GM12878 (cell line): ENCODE measurements around the gene NFYC. TPM values are rescaled to one million over a fixed set of nuclear protein-coding genes. Genes with fewer than 3 reads are reported as not detected.

ENCODE experiments used
- ATAC-seq: fragments of 200-7000 bp; cut with Tn5 transposase; 3 replicates; pipeline ENCODE4 v1.9.1; 2020; ENCODE audit warnings: mild to moderate bottlenecking, moderate library complexity
- BruUV-seq: library from RNA; stranded (reverse); fragments of 400-500 nt; replicated peaks from 2 replicates; lab custom pipeline; 2021; lab: Mats Ljungman, UMichigan
- CTCF ChIA-PET: fragments of 300-600 bp; sonication (Branson Sonifier 250); formaldehyde crosslinking; extraction: SDS; loops from one replicate; lab custom pipeline; 2021; ENCODE audit warnings: inconsistent platforms; lab: Yijun Ruan, JAX
- POLR2A ChIA-PET: fragments of 350-600 bp; formaldehyde crosslinking; extraction: SDS; loops from one replicate; lab custom pipeline; 2021; ENCODE audit warnings: inconsistent platforms; lab: Charles Lee
- RAD21 ChIA-PET: fragments of 300-600 bp; sonication (Branson Sonifier 250); formaldehyde crosslinking; loops from one replicate; lab custom pipeline; 2023; ENCODE audit warnings: antibody characterized with exemption; ENCODE audit not compliant: unreplicated experiment; lab: Charles Lee
- SMC1A ChIA-PET: fragments of 300-600 bp; sonication (Branson Sonifier 250); formaldehyde crosslinking; loops from one replicate; lab custom pipeline; 2023; ENCODE audit not compliant: unreplicated experiment, uncharacterized antibody; lab: Charles Lee
- DNase-seq: peaks from one replicate; pipeline ENCODE4 v3.0.0-alpha.2; 2011; ENCODE audit warnings: low read depth, low spot score
- FAIRE-seq: peaks from 3 replicates; lab custom pipeline; 2011; peaks lifted over from hg19 to GRCh38; lab: Jason Lieb, UNC
- H2AFZ ChIP-seq: 2 replicates; pipeline ENCODE4 v1.6.0; 2011; ENCODE audit warnings: low read depth, low read length, control low read depth; ENCODE audit not compliant: control insufficient read depth
- H3K27ac ChIP-seq: 2 replicates; pipeline ENCODE4 v1.5.1; 2011; ENCODE audit warnings: control low read depth; ENCODE audit not compliant: control insufficient read depth, insufficient read depth
- H3K27me3 ChIP-seq, 2 experiments: replicated peaks in 1 of 2; 2 replicates each; pipeline versions ENCODE4 v1.6.0 to v1.6.1; 2011; ENCODE audit warnings: low read length in 1 of 2; ENCODE audit not compliant: control insufficient read depth in 2 of 2, insufficient read depth in 2 of 2
- H3K36me3 ChIP-seq, 2 experiments: 2 replicates each; pipeline ENCODE4 v1.5.1; 2011; ENCODE audit warnings: low read length in 1 of 2; ENCODE audit not compliant: control insufficient read depth in 2 of 2, insufficient read depth in 2 of 2
- H3K4me1 ChIP-seq: 2 replicates; pipeline ENCODE4 v1.6.1; 2011; ENCODE audit warnings: mild to moderate bottlenecking, low read length, moderate library complexity, mixed read lengths; ENCODE audit not compliant: control insufficient read depth, insufficient read depth
- H3K4me2 ChIP-seq: 2 replicates; pipeline ENCODE4 v1.6.0; 2011; ENCODE audit warnings: control low read depth; ENCODE audit not compliant: control insufficient read depth, insufficient read depth
- H3K4me3 ChIP-seq: fragments of 200-600 bp; sonication (generic); 2 replicates; pipeline ENCODE4 v1.5.1; 2016
- H3K79me2 ChIP-seq: 2 replicates; pipeline ENCODE4 v1.6.0; 2011; ENCODE audit warnings: low read length; ENCODE audit not compliant: control insufficient read depth, insufficient read depth
- H3K9ac ChIP-seq: 2 replicates; pipeline ENCODE4 v1.8.0; 2011; ENCODE audit warnings: low read length, control low read depth, mixed read lengths; ENCODE audit not compliant: control insufficient read depth, insufficient read depth
- H3K9me3 ChIP-seq: replicated peaks from 3 replicates; pipeline ENCODE4 v1.5.1; 2011; ENCODE audit warnings: mild to moderate bottlenecking, low read length; ENCODE audit not compliant: control insufficient read depth, insufficient read depth
- H4K20me1 ChIP-seq: 2 replicates; pipeline ENCODE4 v1.6.0; 2011; ENCODE audit not compliant: control insufficient read depth, insufficient read depth
- BACH1 ChIP-seq: fragments of 450-650 bp; IDR thresholded peaks from 2 replicates; pipeline ENCODE4 v1.6.1; 2017; ENCODE audit warnings: mild to moderate bottlenecking, borderline replicate concordance
- DPF2 ChIP-seq: fragments of 450-650 bp; IDR thresholded peaks from 2 replicates; pipeline ENCODE4 v1.6.1; 2017; ENCODE audit warnings: mild to moderate bottlenecking
- MLLT1 ChIP-seq: fragments of 450-650 bp; IDR thresholded peaks from 2 replicates; pipeline ENCODE4 v1.6.1; 2016; ENCODE audit warnings: mild to moderate bottlenecking
- MYC ChIP-seq: IDR thresholded peaks from 2 replicates; pipeline ENCODE4 v1.6.1; 2011; ENCODE audit warnings: mild to moderate bottlenecking, low read length, moderate library complexity, inconsistent platforms; ENCODE audit not compliant: insufficient read depth, insufficient replicate concordance, insufficient read length, severe bottlenecking
- NFYB ChIP-seq: IDR thresholded peaks from 2 replicates; pipeline ENCODE4 v1.6.1; 2011; ENCODE audit warnings: low read depth, mild to moderate bottlenecking, low read length, improper control_type of control experiment, moderate library complexity; ENCODE audit not compliant: insufficient read depth
- SMAD5 ChIP-seq: IDR thresholded peaks from 2 replicates; pipeline ENCODE4 v1.6.1; 2016; ENCODE audit warnings: antibody characterized with exemption, low read depth
- ZNF592 ChIP-seq: fragments of 450-650 bp; IDR thresholded peaks from 2 replicates; pipeline ENCODE4 v1.6.1; 2017; ENCODE audit warnings: mild to moderate bottlenecking, moderate library complexity
- WGBS: methylation state at CpG from one replicate; pipeline ENCODE4 v1.1.6; 2016; ENCODE audit warnings: low lambda C conversion rate; ENCODE audit not compliant: insufficient replicate concordance, insufficient coverage; ENCODE audit errors: missing lambda C conversion rate; 5-methylcytosine and 5-hydroxymethylcytosine counted together
- in situ Hi-C: fragments of 300-500 bp; cut with MboI; formaldehyde crosslinking; loops from 9 replicates; pipeline ENCODE4 v1.14.3; 2018; ENCODE audit warnings: mixed read lengths
- intact Hi-C: fragments of 100-400 bp; cut with micrococcal nuclease; formaldehyde crosslinking; loops from one replicate; pipeline ENCODE4 v1.14.2; 2022; ENCODE audit not compliant: unreplicated experiment
- polyA plus RNA-seq, 11 experiments: library from polyadenylated mRNA; depleted of rRNA in 4 of 11; unstranded in 6 of 11; stranded (reverse) in 5 of 11; fragments of >200 nt; fragmentation: Nextera tagmentation in 4 of 11; fragmentation: Illumina TruSeq in 1 of 11; extraction: Ambion mirVana in 4 of 11; extraction: Trizol in 1 of 11; gene quantifications; 1 replicate in 1 of 11; 2 replicates in 10 of 11; pipeline versions ENCODE4 v1.2.1 to v1.2.3, GENCODE V29; 2011 to 2016; ENCODE audit warnings: inconsistent platforms in 2 of 11, missing spikeins in 2 of 11, low read depth in 1 of 11
- total RNA-seq, 4 experiments: library from RNA; depleted of rRNA in 3 of 4; stranded (reverse); fragments of >200 nt in 3 of 4; fragmentation: Illumina TruSeq in 1 of 4; extraction: Trizol in 1 of 4; gene quantifications; 2 replicates each; pipeline versions ENCODE4 v1.2.1 to v1.2.3, GENCODE V29; 2013 to 2021
- TF ChIP-seq, protein P1 (sequence below): fragments of 450-650 bp; IDR thresholded peaks from 2 replicates; pipeline ENCODE4 v1.6.1; 2017; ENCODE audit warnings: low read depth, mild to moderate bottlenecking, moderate library complexity
- TF ChIP-seq, protein P2 (sequence below): IDR thresholded peaks from 2 replicates; pipeline ENCODE4 v1.6.1; 2012; ENCODE audit warnings: improper control_type of control experiment, low read depth, low read length; ENCODE audit not compliant: insufficient replicate concordance

NFYC gene
- total and polyA plus RNA-seq, 10 of the 15 experiments (the other 5 are each of a cell fraction or from before 2014, with no cell fraction given) = 4.3 to 84.2 (median 58.3) TPM

- TF ChIP-seq MYC (no peak), BACH1 (no peak)
These were observed 29.4 kb upstream of the NFYC start (continued) for GRCh38 chr1:40662151-40662550.

DNA sequence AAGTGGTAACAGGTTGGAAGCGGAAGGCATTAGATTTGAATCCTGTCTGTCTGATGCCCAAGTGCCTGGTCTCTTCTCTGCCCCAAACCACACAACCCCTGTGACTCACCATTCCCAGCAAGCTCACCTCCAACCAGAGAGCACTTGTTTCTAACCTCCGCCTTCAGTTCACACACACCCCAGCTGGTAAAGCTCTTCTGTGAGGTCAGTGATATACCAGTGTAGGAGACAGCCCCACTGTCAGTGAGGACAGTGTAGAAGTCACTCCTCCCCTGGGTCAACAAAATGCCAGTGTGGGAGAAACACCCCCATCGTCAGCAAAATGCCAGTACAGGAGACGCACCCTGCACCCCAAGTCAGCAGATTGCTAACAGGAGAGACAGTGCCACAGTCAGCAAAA, 28.6 kb upstream of the NFYC start:
- H3K79me2 ChIP-seq = no peaks in the 10 kb centered on the region
- ChIA-PET RAD21 (interaction anchor here (1.0 kb wide), 1 partner anchor 38 kb away, joined by 5 read pairs; no protein-coding TSS in a partner anchor), SMC1A (interaction anchor here (1.0 to 1.4 kb wide), 5 partner anchors 10 to 38 kb away, joined by 3 to 4 read pairs (median 4); partner anchors contain the start of gene NFYC), POLR2A (no interaction called here), CTCF (interaction anchor here (1.1 to 2.3 kb wide), 6 partner anchors 15 to 290 kb away, joined by 3 to 12 read pairs (median 4); no protein-coding TSS in a partner anchor)
- H3K4me1 ChIP-seq = peaks cover 3% of the 10 kb centered on the region; the same call in 1 of the 2 replicates
- no peak overlapping the region for H3K4me2 ChIP-seq
- BruUV-seq = no TSS peak
- no peak overlapping the region for H3K9ac ChIP-seq
- no peaks in the 10 kb centered on the region for H4K20me1 ChIP-seq
- DNase-seq (no peak), FAIRE-seq (no peak), ATAC-seq (no peak)
- no peak overlapping the region for H3K4me3 ChIP-seq
- H3K27ac ChIP-seq = no peak overlapping the region
- no peaks in the 10 kb centered on the region for H3K9me3 ChIP-seq
- H3K36me3 ChIP-seq = no peaks in the 10 kb centered on the region
- 90% methylated on average over 4 of the region's 4 CpGs for WGBS
- H2AFZ ChIP-seq = no peak overlapping the region
- H3K27me3 ChIP-seq = no peaks in the 10 kb centered on the region
- in situ Hi-C loops (no loop called here), intact Hi-C loops (no loop called here)
- no peak for TF ChIP-seq MLLT1
- no peak for TF ChIP-seq SMAD5
- TF ChIP-seq, protein P1, sequence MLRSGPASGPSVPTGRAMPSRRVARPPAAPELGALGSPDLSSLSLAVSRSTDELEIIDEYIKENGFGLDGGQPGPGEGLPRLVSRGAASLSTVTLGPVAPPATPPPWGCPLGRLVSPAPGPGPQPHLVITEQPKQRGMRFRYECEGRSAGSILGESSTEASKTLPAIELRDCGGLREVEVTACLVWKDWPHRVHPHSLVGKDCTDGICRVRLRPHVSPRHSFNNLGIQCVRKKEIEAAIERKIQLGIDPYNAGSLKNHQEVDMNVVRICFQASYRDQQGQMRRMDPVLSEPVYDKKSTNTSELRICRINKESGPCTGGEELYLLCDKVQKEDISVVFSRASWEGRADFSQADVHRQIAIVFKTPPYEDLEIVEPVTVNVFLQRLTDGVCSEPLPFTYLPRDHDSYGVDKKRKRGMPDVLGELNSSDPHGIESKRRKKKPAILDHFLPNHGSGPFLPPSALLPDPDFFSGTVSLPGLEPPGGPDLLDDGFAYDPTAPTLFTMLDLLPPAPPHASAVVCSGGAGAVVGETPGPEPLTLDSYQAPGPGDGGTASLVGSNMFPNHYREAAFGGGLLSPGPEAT = no peak
- TF ChIP-seq ZNF592 = no peak
- TF ChIP-seq, protein P2, sequence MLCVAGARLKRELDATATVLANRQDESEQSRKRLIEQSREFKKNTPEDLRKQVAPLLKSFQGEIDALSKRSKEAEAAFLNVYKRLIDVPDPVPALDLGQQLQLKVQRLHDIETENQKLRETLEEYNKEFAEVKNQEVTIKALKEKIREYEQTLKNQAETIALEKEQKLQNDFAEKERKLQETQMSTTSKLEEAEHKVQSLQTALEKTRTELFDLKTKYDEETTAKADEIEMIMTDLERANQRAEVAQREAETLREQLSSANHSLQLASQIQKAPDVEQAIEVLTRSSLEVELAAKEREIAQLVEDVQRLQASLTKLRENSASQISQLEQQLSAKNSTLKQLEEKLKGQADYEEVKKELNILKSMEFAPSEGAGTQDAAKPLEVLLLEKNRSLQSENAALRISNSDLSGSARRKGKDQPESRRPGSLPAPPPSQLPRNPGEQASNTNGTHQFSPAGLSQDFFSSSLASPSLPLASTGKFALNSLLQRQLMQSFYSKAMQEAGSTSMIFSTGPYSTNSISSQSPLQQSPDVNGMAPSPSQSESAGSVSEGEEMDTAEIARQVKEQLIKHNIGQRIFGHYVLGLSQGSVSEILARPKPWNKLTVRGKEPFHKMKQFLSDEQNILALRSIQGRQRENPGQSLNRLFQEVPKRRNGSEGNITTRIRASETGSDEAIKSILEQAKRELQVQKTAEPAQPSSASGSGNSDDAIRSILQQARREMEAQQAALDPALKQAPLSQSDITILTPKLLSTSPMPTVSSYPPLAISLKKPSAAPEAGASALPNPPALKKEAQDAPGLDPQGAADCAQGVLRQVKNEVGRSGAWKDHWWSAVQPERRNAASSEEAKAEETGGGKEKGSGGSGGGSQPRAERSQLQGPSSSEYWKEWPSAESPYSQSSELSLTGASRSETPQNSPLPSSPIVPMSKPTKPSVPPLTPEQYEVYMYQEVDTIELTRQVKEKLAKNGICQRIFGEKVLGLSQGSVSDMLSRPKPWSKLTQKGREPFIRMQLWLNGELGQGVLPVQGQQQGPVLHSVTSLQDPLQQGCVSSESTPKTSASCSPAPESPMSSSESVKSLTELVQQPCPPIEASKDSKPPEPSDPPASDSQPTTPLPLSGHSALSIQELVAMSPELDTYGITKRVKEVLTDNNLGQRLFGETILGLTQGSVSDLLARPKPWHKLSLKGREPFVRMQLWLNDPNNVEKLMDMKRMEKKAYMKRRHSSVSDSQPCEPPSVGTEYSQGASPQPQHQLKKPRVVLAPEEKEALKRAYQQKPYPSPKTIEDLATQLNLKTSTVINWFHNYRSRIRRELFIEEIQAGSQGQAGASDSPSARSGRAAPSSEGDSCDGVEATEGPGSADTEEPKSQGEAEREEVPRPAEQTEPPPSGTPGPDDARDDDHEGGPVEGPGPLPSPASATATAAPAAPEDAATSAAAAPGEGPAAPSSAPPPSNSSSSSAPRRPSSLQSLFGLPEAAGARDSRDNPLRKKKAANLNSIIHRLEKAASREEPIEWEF = no peak
- TF ChIP-seq NFYB = no peak
- TF ChIP-seq DPF2 = no peak
